Bone marrow (tissue), 2 donors: ENCODE measurements around the gene IL36A.

Experiments used
- DNase-seq, 2 donors: peaks; one replicate each; lab custom pipeline; 2025; lab: John Stamatoyannopoulos, UW

The IL36A gene, protein sequence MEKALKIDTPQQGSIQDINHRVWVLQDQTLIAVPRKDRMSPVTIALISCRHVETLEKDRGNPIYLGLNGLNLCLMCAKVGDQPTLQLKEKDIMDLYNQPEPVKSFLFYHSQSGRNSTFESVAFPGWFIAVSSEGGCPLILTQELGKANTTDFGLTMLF

DNA sequence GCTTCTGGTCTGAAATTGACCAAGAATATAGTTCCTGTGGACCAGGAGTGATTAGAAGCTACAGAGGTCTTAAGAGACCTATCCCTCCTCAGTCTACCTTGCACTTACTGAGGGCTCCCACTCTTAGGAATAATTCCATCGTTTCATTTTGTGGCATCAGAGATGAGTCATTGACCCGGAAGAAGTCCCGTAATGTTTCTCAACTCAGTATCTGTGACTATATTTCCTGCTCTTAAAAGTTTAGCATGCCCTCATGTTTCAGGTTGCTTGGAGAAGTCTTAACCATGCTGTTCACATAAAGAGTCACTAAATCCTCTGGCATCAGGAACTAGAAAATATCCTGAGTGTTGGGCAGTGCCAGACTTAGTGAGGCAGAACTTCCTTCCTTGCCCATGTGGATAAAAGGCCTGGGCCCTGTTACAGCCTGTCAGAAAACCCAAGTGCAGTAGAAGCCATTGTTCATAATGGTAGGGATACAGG is at the start of gene IL36A:
Gene IL36A, plus strand, starts transcription at position 430 of the 480 bp plus-strand sequence. CDS start 413 bp downstream, outside the sequence.
- DNase-seq = no peak

GRCh38 chr2:112957511-112957910 is 47.7 kb upstream of the IL36A start:
- no peak for DNase-seq

DNA sequence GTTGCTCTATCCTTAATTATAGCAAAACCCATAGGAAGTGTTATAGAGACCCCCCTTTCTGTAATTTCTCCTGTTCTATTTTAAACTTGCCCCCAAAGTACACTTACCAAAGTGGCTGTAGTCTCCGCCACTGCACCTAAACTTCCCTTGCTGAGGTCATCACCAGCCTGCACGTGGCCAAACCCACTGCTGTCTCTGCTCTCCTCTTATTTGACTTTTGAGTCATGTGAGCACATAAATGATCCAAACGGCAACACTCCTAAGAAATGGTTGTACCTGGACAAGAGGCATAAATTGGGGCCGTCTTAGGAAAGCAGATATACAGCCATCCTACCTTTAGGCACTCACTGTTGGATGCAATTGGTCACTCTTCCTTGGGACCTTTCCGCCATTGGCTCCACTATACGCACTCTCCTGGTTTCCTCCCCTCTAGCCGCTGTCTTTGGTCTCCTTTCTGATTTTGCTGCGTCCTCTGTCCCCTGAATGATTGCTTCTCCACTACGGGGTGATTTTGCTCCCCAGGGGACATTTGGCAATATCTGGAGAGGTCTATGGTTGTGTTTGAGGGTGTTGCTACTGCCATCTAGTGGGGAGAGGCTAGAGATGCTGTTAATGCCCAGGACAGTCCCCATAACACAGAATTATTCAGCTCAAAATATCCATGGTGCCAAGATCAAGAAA is 46.7 kb upstream of the IL36A start:
- peak; percentile 13 to 29 for DNase-seq

- DNase-seq = no peak
Observed at GRCh38 chr2:112959109-112959812, 46.0 kb upstream of the IL36A start.

DNA sequence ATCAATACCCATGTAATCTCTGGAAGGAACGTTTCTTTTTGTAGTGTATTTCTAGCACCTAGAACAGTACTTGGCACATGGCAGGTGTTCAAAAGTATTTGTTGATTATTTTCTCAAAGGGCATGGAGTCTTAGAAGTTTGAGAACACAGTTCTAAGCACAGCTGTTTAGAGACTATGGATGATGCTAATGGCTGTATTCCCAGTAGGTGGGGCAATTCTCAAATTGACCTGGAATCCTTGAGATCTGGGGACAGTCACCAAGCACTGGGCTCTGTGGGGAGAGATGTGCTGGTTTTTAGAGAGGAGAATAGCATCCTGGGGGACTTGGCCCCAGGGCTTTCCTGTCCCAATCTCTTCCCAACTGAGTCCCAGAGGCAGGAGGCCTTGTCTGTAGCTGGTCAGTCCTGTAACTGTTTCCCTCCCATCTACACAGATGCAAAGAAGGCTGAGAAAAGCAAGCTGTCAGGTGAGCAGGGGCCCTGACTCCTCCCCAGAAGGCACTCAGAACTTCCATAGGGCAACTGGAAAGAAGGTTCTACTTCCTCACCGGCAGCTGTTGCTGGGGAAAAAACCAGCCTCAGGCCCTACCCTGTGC is 44.9 kb upstream of the IL36A start:
- no peak for DNase-seq

DNA sequence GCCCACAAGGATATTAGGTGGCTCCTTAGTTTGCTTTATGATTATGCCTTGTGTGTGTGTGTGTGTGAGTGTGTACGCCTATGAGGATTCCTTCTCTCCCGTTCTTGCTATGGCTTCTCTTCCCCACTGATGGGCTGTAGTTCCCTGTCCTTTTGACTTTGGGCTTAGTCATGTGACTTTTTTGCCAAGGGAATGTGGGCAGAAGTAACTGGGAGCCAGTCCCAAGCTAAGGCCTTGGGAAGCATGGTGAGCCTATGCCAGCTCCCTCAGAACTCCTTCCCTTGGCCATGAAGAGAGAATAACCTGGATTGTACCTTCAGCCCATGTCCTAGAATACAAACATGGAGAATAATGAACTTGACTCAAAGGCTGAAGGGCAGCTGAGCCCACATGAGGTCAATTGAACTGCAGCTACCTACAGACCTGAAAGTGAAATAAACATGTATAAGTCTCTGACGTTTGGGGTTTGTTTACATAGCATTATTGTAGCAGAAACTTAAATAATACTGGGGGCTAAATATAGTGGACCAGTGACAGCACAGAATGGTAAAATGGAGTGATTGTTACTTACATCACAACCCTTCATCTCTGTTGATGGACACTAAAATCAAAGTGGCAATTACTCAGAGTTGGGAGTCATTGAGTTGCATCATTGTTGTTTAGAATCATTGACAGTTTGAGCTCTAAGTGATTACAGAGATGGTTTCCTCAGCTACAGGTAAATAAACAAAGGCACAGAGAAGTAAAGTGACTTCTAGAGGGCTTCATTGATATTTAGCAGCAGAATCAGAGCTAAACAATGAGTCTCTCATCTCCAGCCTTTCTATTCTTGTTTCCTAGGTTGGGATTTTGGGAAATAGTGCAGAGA is 42.7 kb upstream of the IL36A start:
- no peak for DNase-seq

DNA sequence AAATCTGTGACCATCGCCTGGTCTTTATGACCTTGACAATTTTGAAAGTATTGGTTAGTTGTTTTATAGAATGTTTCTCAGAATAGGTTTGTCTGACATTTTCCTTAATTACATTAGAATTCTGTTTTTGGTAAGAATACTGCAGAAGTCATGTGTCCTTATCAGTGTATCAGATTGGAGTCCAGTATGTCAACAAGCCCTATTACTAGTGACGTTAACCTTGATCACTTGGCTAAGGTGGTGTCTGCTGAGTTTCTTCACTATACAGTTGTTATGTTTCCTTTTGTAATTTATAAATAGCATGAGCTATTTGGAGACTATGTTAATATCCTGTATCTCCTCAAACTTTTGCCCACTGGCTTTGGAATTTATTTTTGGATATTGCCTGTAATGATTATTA is 38.2 kb upstream of the IL36A start:
- DNase-seq = no peak

GRCh38 chr2:112972423-112973086 is 32.7 kb upstream of the IL36A start:
- no peak for DNase-seq

DNA sequence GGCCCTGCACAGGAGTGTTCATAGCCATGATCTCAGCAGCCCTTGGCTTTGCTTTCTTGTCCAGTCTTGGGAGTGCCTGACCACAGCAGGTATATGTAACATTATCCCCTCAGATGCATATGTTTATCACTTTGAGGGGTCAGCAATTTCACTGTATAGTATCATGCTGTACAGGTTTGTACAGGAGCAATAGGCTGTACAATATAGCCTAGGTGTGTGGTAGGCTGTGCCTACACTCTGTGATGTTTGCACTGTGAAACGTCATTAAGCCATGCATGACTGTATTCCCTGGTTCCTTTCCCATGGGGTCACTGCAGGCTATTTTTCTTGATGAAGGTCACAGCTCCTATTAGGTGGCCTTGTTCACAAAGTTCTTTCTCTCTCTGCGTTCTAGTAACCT is 32.1 kb upstream of the IL36A start:
- no peak for DNase-seq

GRCh38 chr2:112977559-112978056 is 27.7 kb upstream of the IL36A start, which contains the start of gene IL36G:
IL36G (plus strand) TSS chr2:112978006; CDS start chr2:112978639, 633 bp downstream.
- DNase-seq = no peak

DNA sequence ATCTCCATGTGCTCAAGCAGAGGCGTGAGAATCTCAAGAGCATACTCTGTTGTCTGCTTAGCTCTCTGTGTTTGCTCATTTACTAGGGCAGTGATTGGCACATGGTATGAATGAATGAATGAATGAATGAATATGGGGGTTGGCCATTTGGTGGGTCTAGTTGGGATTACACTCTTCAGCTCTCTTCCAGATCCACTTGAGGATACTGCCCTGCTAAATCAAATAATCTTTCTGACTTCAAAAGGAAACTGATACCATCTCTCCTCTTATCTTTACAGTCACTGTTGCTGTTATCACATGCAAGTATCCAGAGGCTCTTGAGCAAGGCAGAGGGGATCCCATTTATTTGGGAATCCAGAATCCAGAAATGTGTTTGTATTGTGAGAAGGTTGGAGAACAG is 25.5 kb upstream of the IL36A start:
- no peak for DNase-seq

DNA sequence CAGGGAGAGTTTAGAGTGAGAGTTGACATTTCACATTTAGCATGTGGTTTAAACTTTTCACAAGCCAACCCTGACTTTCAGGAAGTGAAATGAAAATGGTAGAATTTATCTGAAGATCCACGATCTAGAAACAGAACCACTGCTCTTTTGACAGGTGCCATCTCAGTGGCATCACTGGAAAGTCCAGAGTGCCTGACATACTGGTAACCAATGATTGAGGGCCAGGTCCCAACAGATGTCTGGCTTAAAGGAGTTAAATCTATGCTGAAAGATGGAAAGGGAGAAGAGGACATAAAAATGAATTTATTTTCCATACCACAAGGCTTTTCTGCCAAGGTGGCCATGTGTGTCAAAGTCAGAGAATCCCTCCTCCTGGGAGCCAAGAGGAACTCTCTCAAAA is 24.7 kb upstream of the IL36A start:
- no peak for DNase-seq

DNA sequence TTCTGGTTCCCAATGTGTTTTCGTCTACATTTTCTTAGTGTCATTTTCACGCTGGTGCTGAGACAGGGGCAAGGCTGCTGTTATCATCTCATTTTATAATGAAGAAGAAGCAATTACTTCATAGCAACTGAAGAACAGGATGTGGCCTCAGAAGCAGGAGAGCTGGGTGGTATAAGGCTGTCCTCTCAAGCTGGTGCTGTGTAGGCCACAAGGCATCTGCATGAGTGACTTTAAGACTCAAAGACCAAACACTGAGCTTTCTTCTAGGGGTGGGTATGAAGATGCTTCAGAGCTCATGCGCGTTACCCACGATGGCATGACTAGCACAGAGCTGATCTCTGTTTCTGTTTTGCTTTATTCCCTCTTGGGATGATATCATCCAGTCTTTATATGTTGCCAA is 20.2 kb upstream of the IL36A start:
- no peak for DNase-seq

GRCh38 chr2:112989611-112990010 is 15.6 kb upstream of the IL36A start:
- no peak for DNase-seq

DNA sequence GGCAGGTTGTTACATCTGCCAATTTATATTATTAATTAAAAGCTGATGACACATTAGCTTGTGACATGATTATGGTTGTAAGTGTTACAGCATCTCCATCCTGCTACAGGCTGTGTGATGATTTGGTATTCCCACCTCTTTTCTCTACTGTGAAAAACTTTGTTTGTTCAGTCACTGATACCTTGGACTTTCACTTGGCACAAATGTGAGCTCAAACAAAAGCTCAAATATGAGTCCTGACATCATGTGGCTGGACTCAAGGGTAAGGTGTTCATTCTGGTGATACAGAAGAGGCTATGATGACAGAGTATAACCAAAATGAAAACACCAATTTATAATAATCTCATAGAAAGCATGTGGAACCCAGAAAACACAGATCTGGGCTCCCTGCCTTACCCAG is 11.4 kb upstream of the IL36A start:
- DNase-seq = no peak

GRCh38 chr2:112994648-112995047 is 10.6 kb upstream of the IL36A start:
- no peak for DNase-seq

- no peak for DNase-seq
Observed at GRCh38 chr2:112995346-112995920, 9.8 kb upstream of the IL36A start.

GRCh38 chr2:112996635-112997034 is 8.6 kb upstream of the IL36A start:
- DNase-seq = no peak

DNA sequence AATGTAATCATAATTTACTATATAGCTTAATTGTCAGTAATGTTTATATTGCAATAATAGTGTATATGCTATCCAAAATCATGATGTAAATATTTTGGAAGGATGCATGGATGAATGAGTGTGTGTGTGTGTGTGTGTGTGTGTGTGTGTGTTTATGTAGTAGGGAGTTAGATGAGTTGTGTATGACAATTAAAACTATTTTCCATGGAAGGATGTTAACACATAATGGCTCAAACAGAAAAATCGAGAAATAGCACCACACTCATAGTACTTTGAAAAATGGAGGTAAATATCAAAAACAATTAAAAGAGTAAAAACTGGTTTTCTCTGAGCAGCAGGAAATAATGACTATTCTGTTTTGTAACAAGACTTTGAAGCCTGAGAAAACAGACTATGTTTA is 8.1 kb upstream of the IL36A start:
- no peak for DNase-seq

GRCh38 chr2:113000436-113000835 is 4.8 kb upstream of the IL36A start:
- DNase-seq = no peak

DNA sequence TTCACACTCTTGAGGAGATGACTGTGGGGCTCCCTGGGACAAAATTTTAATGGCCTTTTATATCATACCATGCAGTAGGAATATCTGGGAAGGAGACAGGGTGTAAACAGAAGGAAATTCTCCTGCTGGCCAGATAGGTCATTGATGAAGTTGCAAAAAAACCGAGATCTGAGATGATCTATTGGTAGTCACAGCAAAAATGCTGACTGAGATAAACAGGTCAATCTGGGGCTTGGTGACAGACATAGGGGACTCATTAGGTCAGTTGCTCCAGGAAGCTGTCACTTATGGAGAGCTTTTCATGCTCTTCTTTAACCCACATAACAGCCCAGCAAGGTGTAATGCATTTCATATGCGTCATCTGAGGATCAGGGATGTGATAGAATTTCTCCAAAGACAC is 2.6 kb upstream of the IL36A start:
- no peak for DNase-seq
